ENCODE data around the gene COL26A1.

DNA sequence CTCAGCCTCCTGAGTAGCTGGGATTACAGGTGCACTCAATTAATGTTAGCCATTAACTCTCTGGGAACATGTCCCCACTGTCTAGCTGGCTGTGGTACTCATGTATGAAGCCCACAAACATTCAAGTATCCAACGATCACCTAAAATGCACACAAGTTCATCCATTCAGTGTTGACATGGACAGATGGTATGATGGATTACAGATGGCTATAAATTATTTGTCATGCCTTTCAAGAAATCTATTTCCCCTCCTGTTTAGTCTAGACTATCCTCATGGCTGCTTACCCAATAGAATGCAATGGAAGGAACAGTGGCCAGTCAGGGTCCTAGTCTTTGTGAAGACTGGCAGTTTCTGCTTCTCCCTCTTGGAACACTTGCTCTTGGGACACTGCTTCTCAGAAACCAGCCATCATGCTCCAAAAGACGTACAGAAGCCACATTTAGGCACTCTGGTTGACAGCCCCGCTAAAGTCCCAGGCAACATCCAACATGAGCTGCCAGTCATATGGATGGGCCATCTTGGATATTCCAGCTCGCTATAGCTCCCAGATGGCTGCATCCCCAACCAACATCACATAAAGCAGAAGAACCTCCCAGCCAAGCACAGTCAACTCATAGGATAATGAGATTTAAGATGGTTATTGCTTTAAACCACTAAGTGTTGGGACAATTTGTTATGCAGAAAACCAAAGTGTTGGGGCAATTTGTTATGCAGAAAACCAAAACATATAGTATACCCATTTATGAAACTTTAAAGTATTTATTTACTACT lies 233.3 kb downstream of the COL26A1 start:
- TF ChIP-seq, protein P1, sequence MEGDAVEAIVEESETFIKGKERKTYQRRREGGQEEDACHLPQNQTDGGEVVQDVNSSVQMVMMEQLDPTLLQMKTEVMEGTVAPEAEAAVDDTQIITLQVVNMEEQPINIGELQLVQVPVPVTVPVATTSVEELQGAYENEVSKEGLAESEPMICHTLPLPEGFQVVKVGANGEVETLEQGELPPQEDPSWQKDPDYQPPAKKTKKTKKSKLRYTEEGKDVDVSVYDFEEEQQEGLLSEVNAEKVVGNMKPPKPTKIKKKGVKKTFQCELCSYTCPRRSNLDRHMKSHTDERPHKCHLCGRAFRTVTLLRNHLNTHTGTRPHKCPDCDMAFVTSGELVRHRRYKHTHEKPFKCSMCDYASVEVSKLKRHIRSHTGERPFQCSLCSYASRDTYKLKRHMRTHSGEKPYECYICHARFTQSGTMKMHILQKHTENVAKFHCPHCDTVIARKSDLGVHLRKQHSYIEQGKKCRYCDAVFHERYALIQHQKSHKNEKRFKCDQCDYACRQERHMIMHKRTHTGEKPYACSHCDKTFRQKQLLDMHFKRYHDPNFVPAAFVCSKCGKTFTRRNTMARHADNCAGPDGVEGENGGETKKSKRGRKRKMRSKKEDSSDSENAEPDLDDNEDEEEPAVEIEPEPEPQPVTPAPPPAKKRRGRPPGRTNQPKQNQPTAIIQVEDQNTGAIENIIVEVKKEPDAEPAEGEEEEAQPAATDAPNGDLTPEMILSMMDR (conservative IDR thresholded peaks at IDR 0.05): no peak
- TF ChIP-seq EZH2 (IDR thresholded peaks at IDR 0.05; ENCODE audit: low read depth): no peak

Measured in PC-9 (cell line).